Endothelial cell (in vitro differentiated cells): ENCODE measurements around the gene RNF175. TPM values are rescaled to one million over a fixed set of nuclear protein-coding genes. Genes with fewer than 3 reads are reported as not detected.

Source experiments
- DNase-seq: peaks from one replicate; pipeline ENCODE4 v3.0.0; 2021; ENCODE audit warnings: low spot score
- H3K27ac Mint-ChIP-seq: one replicate; pipeline ENCODE4 v1.8.0; 2021; ENCODE audit warnings: mixed read lengths, inconsistent platforms; ENCODE audit not compliant: unreplicated experiment
- H3K27me3 Mint-ChIP-seq: one replicate; pipeline ENCODE4 v1.8.0; 2021; ENCODE audit warnings: mild to moderate bottlenecking, moderate library complexity, mixed read lengths, inconsistent platforms; ENCODE audit not compliant: unreplicated experiment
- H3K36me3 Mint-ChIP-seq: one replicate; pipeline ENCODE4 v1.8.0; 2021; ENCODE audit warnings: mild to moderate bottlenecking, low read depth, mixed read lengths, inconsistent platforms; ENCODE audit not compliant: unreplicated experiment
- H3K4me1 Mint-ChIP-seq: one replicate; pipeline ENCODE4 v1.8.0; 2021; ENCODE audit warnings: mild to moderate bottlenecking, mixed read lengths, inconsistent platforms; ENCODE audit not compliant: unreplicated experiment
- H3K4me3 Mint-ChIP-seq: one replicate; pipeline ENCODE4 v1.8.0; 2021; ENCODE audit warnings: mild to moderate bottlenecking, mixed read lengths, inconsistent platforms; ENCODE audit not compliant: unreplicated experiment
- H3K9me3 Mint-ChIP-seq: one replicate; pipeline ENCODE4 v1.8.0; 2021; ENCODE audit warnings: mixed read lengths, inconsistent platforms; ENCODE audit not compliant: unreplicated experiment
- CTCF ChIP-seq: fragments of 200-600 bp; sonication (generic); IDR thresholded peaks from one replicate; pipeline ENCODE4 v1.5.0; 2021; ENCODE audit warnings: antibody characterized with exemption; ENCODE audit not compliant: unreplicated experiment
- total RNA-seq: library from RNA; stranded (reverse); fragmentation: NEBNext Ultra II Directional; extraction: Animal tissue kit (Norgen Biotek cat#: 25700); gene quantifications from one replicate; pipeline ENCODE4 v1.2.1, GENCODE V29; 2021; ENCODE audit not compliant: unreplicated experiment

The RNF175 gene
- total RNA-seq, 1 donor from 2014 or later = 0.36 TPM

- Mint-ChIP-seq H3K4me1 (peaks cover 11% of the 10 kb centered on the region), H3K27me3 (peaks cover 1% of the 10 kb centered on the region)
Measured at GRCh38 chr4:153728151-153728550, 31.7 kb downstream of the RNF175 start.

GRCh38 chr4:153725831-153726154 is 34.0 kb downstream of the RNF175 start:
- DNase-seq = no peak
- Mint-ChIP-seq H3K36me3 (no peaks in the 10 kb centered on the region), H3K9me3 (no peaks in the 10 kb centered on the region), H3K27ac (no peak overlapping the region), H3K4me3 (no peak overlapping the region), H3K4me1 (peaks cover 7% of the 10 kb centered on the region), H3K27me3 (peaks cover 1% of the 10 kb centered on the region)
- TF ChIP-seq CTCF = no peak

More at GRCh38 chr4:153728151-153728550, 31.7 kb downstream of the RNF175 start:
- no peaks in the 10 kb centered on the region for H3K9me3 Mint-ChIP-seq
- no peak for DNase-seq
- H3K4me3 Mint-ChIP-seq = no peak overlapping the region
- no peak for TF ChIP-seq CTCF
- H3K27ac Mint-ChIP-seq = no peak overlapping the region
- H3K36me3 Mint-ChIP-seq = no peaks in the 10 kb centered on the region

GRCh38 chr4:153725136-153725830 is 34.5 kb downstream of the RNF175 start:
- TF ChIP-seq CTCF = no peak

GRCh38 chr4:153724606-153725005 is 35.2 kb downstream of the RNF175 start:
- H3K9me3 Mint-ChIP-seq = no peaks in the 10 kb centered on the region
- H3K27ac Mint-ChIP-seq = no peak overlapping the region
- no peaks in the 10 kb centered on the region for H3K36me3 Mint-ChIP-seq
- H3K27me3 Mint-ChIP-seq = peaks cover 1% of the 10 kb centered on the region
- no peak for DNase-seq
- H3K4me3 Mint-ChIP-seq = no peak overlapping the region
- no peak for TF ChIP-seq CTCF
- peaks cover 7% of the 10 kb centered on the region for H3K4me1 Mint-ChIP-seq

More at GRCh38 chr4:153725136-153725830, 34.5 kb downstream of the RNF175 start:
- no peaks in the 10 kb centered on the region for H3K9me3 Mint-ChIP-seq
- H3K4me1 Mint-ChIP-seq = peaks cover 7% of the 10 kb centered on the region
- no peaks in the 10 kb centered on the region for H3K36me3 Mint-ChIP-seq
- no peak overlapping the region for H3K4me3 Mint-ChIP-seq
- H3K27me3 Mint-ChIP-seq = peaks cover 1% of the 10 kb centered on the region
- no peak for DNase-seq
- H3K27ac Mint-ChIP-seq = no peak overlapping the region

- no peak for DNase-seq
- Mint-ChIP-seq H3K36me3 (no peaks in the 10 kb centered on the region), H3K4me3 (no peak overlapping the region), H3K27me3 (peaks cover 1% of the 10 kb centered on the region), H3K27ac (no peak overlapping the region), H3K9me3 (no peaks in the 10 kb centered on the region), H3K4me1 (peaks cover 7% of the 10 kb centered on the region)
- no peak for TF ChIP-seq CTCF
Measured at GRCh38 chr4:153722036-153722435, 37.8 kb downstream of the RNF175 start.
